BJ (cell line): ENCODE results near the gene PLCB2. TPM values are rescaled to one million over a fixed set of nuclear protein-coding genes. Genes with fewer than 3 reads are reported as not detected.

Experiments used
- CTCF ChIA-PET: fragments of 350-600 bp; formaldehyde crosslinking; extraction: SDS; loops from one replicate; lab custom pipeline; 2021; ENCODE audit warnings: antibody characterized with exemption, inconsistent platforms; lab: Yijun Ruan, JAX
- POLR2A ChIA-PET: fragments of 300-600 bp; sonication (Branson Sonifier 250); formaldehyde crosslinking; extraction: SDS; loops from one replicate; lab custom pipeline; 2021; ENCODE audit warnings: antibody characterized with exemption; lab: Charles Lee
- DNase-seq: peaks from one replicate; pipeline ENCODE4 v3.0.0-alpha.2; 2011; ENCODE audit warnings: low read depth
- H3K27me3 ChIP-seq: 2 replicates; pipeline ENCODE4 v1.6.0; 2011; ENCODE audit warnings: low read length; ENCODE audit not compliant: control insufficient read depth, insufficient read depth
- H3K36me3 ChIP-seq: 2 replicates; pipeline ENCODE4 v1.5.1; 2011; ENCODE audit warnings: low read length; ENCODE audit not compliant: control insufficient read depth, insufficient read depth
- H3K4me3 ChIP-seq: 2 replicates; pipeline ENCODE4 v1.5.1; 2011; ENCODE audit warnings: low read depth, mild to moderate bottlenecking, control low read depth, low read length
- polyA plus RNA-seq: library from polyadenylated mRNA; depleted of rRNA; stranded (reverse); fragments of >200 nt; gene quantifications from 2 replicates; pipeline ENCODE4 v1.2.3, GENCODE V29; 2011
- TF ChIP-seq, protein P1 (sequence below): IDR thresholded peaks from 2 replicates; pipeline ENCODE4 v1.5.1; 2011; ENCODE audit warnings: low read depth, mild to moderate bottlenecking, control low read depth, inconsistent platforms, low read length, moderate library complexity; ENCODE audit not compliant: insufficient read depth

The PLCB2 gene
- polyA plus RNA-seq, 1 experiment: 0.47 TPM

GRCh38 chr15:40340038-40340739 is 32.5 kb upstream of the PLCB2 start:
- ChIA-PET POLR2A (interaction anchor here (0.7 to 2.8 kb wide), 4 partner anchors 12 to 244 kb away, joined by 3 to 17 read pairs (median 4); partner anchors contain the start of genes INAFM2 and IVD), CTCF (interaction anchor here (0.9 to 11.8 kb wide), 10 partner anchors 8 to 81 kb away, joined by 3 to 124 read pairs (median 44); partner anchors contain the start of genes DISP2, INAFM2 and PHGR1)
- Histone ChIP-seq H3K36me3 (peaks cover 16% of the 10 kb centered on the region), H3K4me3 (peak overlapping the region; percentile 44), H3K27me3 (no peaks in the 10 kb centered on the region)
- DNase-seq: no peak
- TF ChIP-seq, protein P1, sequence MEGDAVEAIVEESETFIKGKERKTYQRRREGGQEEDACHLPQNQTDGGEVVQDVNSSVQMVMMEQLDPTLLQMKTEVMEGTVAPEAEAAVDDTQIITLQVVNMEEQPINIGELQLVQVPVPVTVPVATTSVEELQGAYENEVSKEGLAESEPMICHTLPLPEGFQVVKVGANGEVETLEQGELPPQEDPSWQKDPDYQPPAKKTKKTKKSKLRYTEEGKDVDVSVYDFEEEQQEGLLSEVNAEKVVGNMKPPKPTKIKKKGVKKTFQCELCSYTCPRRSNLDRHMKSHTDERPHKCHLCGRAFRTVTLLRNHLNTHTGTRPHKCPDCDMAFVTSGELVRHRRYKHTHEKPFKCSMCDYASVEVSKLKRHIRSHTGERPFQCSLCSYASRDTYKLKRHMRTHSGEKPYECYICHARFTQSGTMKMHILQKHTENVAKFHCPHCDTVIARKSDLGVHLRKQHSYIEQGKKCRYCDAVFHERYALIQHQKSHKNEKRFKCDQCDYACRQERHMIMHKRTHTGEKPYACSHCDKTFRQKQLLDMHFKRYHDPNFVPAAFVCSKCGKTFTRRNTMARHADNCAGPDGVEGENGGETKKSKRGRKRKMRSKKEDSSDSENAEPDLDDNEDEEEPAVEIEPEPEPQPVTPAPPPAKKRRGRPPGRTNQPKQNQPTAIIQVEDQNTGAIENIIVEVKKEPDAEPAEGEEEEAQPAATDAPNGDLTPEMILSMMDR: no peak

DNA sequence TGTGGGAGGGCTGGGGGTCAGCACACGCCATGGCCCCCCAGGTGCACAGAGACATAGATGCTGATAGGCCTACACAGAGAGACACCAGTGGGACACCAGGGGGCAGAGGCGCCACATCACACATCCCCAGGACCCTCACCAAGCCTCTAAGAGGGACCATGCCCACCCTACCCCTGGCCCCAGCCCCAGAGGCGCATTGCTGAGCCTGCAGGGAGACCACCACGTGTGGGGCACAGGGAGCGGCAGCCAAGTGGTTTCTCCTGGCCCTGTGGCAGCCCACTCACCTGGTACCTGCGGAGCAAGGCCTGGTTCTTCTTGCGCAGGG is 31.8 kb upstream of the PLCB2 start:
- CTCF ChIA-PET: interaction anchor here (0.9 to 11.8 kb wide), 10 partner anchors 7 to 96 kb away, joined by 3 to 124 read pairs (median 44); partner anchors contain the start of genes DISP2, INAFM2 and PHGR1
- Histone ChIP-seq H3K4me3 (peak overlapping the region; percentile 44), H3K36me3 (peaks cover 18% of the 10 kb centered on the region), H3K27me3 (no peaks in the 10 kb centered on the region)
- DNase-seq: no peak
- POLR2A ChIA-PET: interaction anchor here (2.8 kb wide), 1 partner anchor 11 kb away, joined by 17 read pairs; no protein-coding TSS in a partner anchor
- TF ChIP-seq, protein P1: no peak

- TF ChIP-seq, protein P1: no peak
- H3K27me3 ChIP-seq: no peaks in the 10 kb centered on the region
These were observed 31.3 kb upstream of the PLCB2 start for GRCh38 chr15:40338921-40339620.

GRCh38 chr15:40338041-40338657 is 30.4 kb upstream of the PLCB2 start:
- H3K4me3 ChIP-seq: no peak overlapping the region

More at GRCh38 chr15:40338921-40339620, 31.3 kb upstream of the PLCB2 start:
- ChIA-PET POLR2A (interaction anchor here (2.8 kb wide), 1 partner anchor 11 kb away, joined by 17 read pairs; no protein-coding TSS in a partner anchor), CTCF (interaction anchor here (0.7 to 11.8 kb wide), 20 partner anchors 12 to 232 kb away, joined by 3 to 124 read pairs (median 6); partner anchors contain the start of genes DISP2, INAFM2, PHGR1 and PLCB2)
- DNase-seq: peak; percentile 43
- Histone ChIP-seq H3K4me3 (peak overlapping the region; percentile 44), H3K36me3 (peaks cover 18% of the 10 kb centered on the region)

More at GRCh38 chr15:40338041-40338657, 30.4 kb upstream of the PLCB2 start:
- ChIA-PET POLR2A (interaction anchor here (1.0 to 2.8 kb wide), 2 partner anchors 10 to 15 kb away, joined by 3 to 17 read pairs; partner anchors contain the start of gene INAFM2), CTCF (interaction anchor here (0.7 to 11.8 kb wide), 25 partner anchors 9 to 231 kb away, joined by 3 to 124 read pairs (median 5); partner anchors contain the start of genes ANKRD63, DISP2, INAFM2 and PHGR1)
- Histone ChIP-seq H3K36me3 (peaks cover 18% of the 10 kb centered on the region), H3K27me3 (no peaks in the 10 kb centered on the region)
- TF ChIP-seq, protein P1: peak; percentile 74
- no peak for DNase-seq
